H9 (cell line): ENCODE measurements around the gene LGALS8. TPM values are rescaled to one million over a fixed set of nuclear protein-coding genes. Genes with fewer than 3 reads are reported as not detected.

Experiments used
- DNase-seq: peaks from one replicate; pipeline ENCODE4 v3.0.0-alpha.2; 2017
- H2AFZ ChIP-seq: one replicate; pipeline ENCODE4 v1.6.1; 2013; ENCODE audit warnings: mild to moderate bottlenecking, low read length, control low read depth, moderate library complexity
- H2AK5ac ChIP-seq: 2 replicates; pipeline ENCODE4 v1.6.1; 2013; ENCODE audit warnings: low read length, control low read depth, mixed read lengths; ENCODE audit not compliant: insufficient read length
- H2BK120ac ChIP-seq: one replicate; pipeline ENCODE4 v1.6.1; 2013; ENCODE audit warnings: low read depth, mild to moderate bottlenecking, low read length, control low read depth, inconsistent platforms; ENCODE audit not compliant: poor library complexity, severe bottlenecking
- H2BK12ac ChIP-seq: 2 replicates; pipeline ENCODE4 v1.6.1; 2013; ENCODE audit warnings: low read length, control low read depth, mixed read lengths, low read depth; ENCODE audit not compliant: insufficient read length
- H2BK15ac ChIP-seq: 2 replicates; pipeline ENCODE4 v1.6.1; 2013; ENCODE audit warnings: low read depth, low read length, control low read depth
- H2BK20ac ChIP-seq: one replicate; pipeline ENCODE4 v1.6.1; 2013; ENCODE audit warnings: low read depth, mild to moderate bottlenecking, low read length, control low read depth, inconsistent platforms; ENCODE audit not compliant: poor library complexity, severe bottlenecking
- H2BK5ac ChIP-seq: 2 replicates; pipeline ENCODE4 v1.6.1; 2013; ENCODE audit warnings: low read length, control low read depth, mixed read lengths; ENCODE audit not compliant: insufficient read length
- H3K14ac ChIP-seq: 2 replicates; pipeline ENCODE4 v1.6.1; 2013; ENCODE audit warnings: low read length, control low read depth; ENCODE audit not compliant: insufficient read depth
- H3K18ac ChIP-seq: 2 replicates; pipeline ENCODE4 v1.6.1; 2013; ENCODE audit warnings: low read depth, mild to moderate bottlenecking, mixed read lengths, low read length, control low read depth; ENCODE audit not compliant: insufficient read length
- H3K23ac ChIP-seq: 2 replicates; pipeline ENCODE4 v1.6.1; 2013; ENCODE audit warnings: low read length, control low read depth, mixed read lengths, low read depth; ENCODE audit not compliant: insufficient read length
- H3K23me2 ChIP-seq: 2 replicates; pipeline ENCODE4 v1.6.1; 2013; ENCODE audit warnings: low read depth, mild to moderate bottlenecking, mixed read lengths, low read length, control low read depth; ENCODE audit not compliant: insufficient read length, poor library complexity, severe bottlenecking
- H3K27ac ChIP-seq: 2 replicates; pipeline ENCODE4 v1.5.1; 2013; ENCODE audit warnings: low read length, control low read depth, mixed read lengths, low read depth; ENCODE audit not compliant: insufficient read length
- H3K27me3 ChIP-seq: 2 replicates; pipeline ENCODE4 v1.6.1; 2013; ENCODE audit warnings: low read length, control low read depth, inconsistent platforms; ENCODE audit not compliant: insufficient read depth
- H3K4ac ChIP-seq: 2 replicates; pipeline ENCODE4 v1.6.1; 2013; ENCODE audit warnings: low read depth, mild to moderate bottlenecking, control low read depth, inconsistent platforms, low read length, moderate library complexity
- H3K4me1 ChIP-seq: 2 replicates; pipeline ENCODE4 v1.6.1; 2013; ENCODE audit warnings: low read length, control low read depth, inconsistent platforms; ENCODE audit not compliant: insufficient read depth
- H3K4me2 ChIP-seq: 2 replicates; pipeline ENCODE4 v1.6.1; 2013; ENCODE audit warnings: low read length, control low read depth, mixed read lengths; ENCODE audit not compliant: insufficient read length, insufficient read depth
- H3K56ac ChIP-seq: 2 replicates; pipeline ENCODE4 v1.6.1; 2013; ENCODE audit warnings: low read depth, mild to moderate bottlenecking, mixed read lengths, low read length, control low read depth; ENCODE audit not compliant: insufficient read length
- H3K79me1 ChIP-seq: 2 replicates; pipeline ENCODE4 v1.6.1; 2013; ENCODE audit warnings: low read depth, mild to moderate bottlenecking, moderate library complexity, low read length, control low read depth, inconsistent platforms; ENCODE audit not compliant: insufficient read depth, poor library complexity, severe bottlenecking
- H3K79me2 ChIP-seq: 2 replicates; pipeline ENCODE4 v1.6.1; 2013; ENCODE audit warnings: low read length, control low read depth, inconsistent platforms; ENCODE audit not compliant: insufficient read depth
- H3K9ac ChIP-seq: 2 replicates; pipeline ENCODE4 v1.6.1; 2013; ENCODE audit warnings: low read length, control low read depth, mixed read lengths; ENCODE audit not compliant: insufficient read length; ENCODE audit errors: extremely low read depth
- H3K9me3 ChIP-seq: one replicate; pipeline ENCODE4 v1.6.1; 2013; ENCODE audit warnings: low read depth, low read length, inconsistent platforms; ENCODE audit not compliant: control insufficient read depth
- H3T11ph ChIP-seq: one replicate; pipeline ENCODE4 v1.6.1; 2013; ENCODE audit warnings: mild to moderate bottlenecking, low read length, control low read depth, inconsistent platforms
- H4K20me1 ChIP-seq: one replicate; pipeline ENCODE4 v1.6.1; 2013; ENCODE audit not compliant: control insufficient read depth, insufficient read length, insufficient read depth
- H4K5ac ChIP-seq: 2 replicates; pipeline ENCODE4 v1.6.1; 2013; ENCODE audit warnings: low read depth, mild to moderate bottlenecking, mixed read lengths, low read length, control low read depth; ENCODE audit not compliant: insufficient read length
- H4K8ac ChIP-seq: replicated peaks from 2 replicates; pipeline ENCODE4 v1.6.1; 2013; ENCODE audit warnings: low read length, control low read depth, mixed read lengths, low read depth; ENCODE audit not compliant: insufficient read length
- H4K91ac ChIP-seq: 2 replicates; pipeline ENCODE4 v1.6.1; 2013; ENCODE audit warnings: low read depth, mild to moderate bottlenecking, moderate library complexity, mixed read lengths, low read length, control low read depth; ENCODE audit not compliant: insufficient read length
- H3K27ac Mint-ChIP-seq, 3 experiments: 2 replicates in 2 of 3; 3 replicates in 1 of 3; pipeline ENCODE4 v1.8.0; 2020 to 2021; ENCODE audit warnings: mixed read lengths in 3 of 3, mild to moderate bottlenecking in 1 of 3, moderate library complexity in 1 of 3
- H3K27me3 Mint-ChIP-seq: 2 replicates; pipeline ENCODE4 v1.8.0; 2021; ENCODE audit warnings: low read depth, mild to moderate bottlenecking, moderate library complexity, mixed read lengths
- H3K36me3 Mint-ChIP-seq, 3 experiments: 2 replicates in 2 of 3; 3 replicates in 1 of 3; pipeline ENCODE4 v1.8.0; 2020 to 2021; ENCODE audit warnings: low read depth in 3 of 3, mixed read lengths in 3 of 3; ENCODE audit not compliant: insufficient read depth in 1 of 3
- H3K4me1 Mint-ChIP-seq, 2 experiments: 2 replicates each; pipeline ENCODE4 v1.8.0; 2020; ENCODE audit warnings: mixed read lengths in 2 of 2
- H3K4me3 Mint-ChIP-seq, 2 experiments: 2 replicates in 1 of 2; 3 replicates in 1 of 2; pipeline ENCODE4 v1.8.0; 2020 to 2021; ENCODE audit warnings: mild to moderate bottlenecking in 2 of 2, mixed read lengths in 2 of 2, moderate library complexity in 1 of 2
- H3K9me3 Mint-ChIP-seq, 2 experiments: 2 replicates in 1 of 2; 3 replicates in 1 of 2; pipeline ENCODE4 v1.8.0; 2020; ENCODE audit warnings: mild to moderate bottlenecking in 2 of 2, mixed read lengths in 2 of 2, moderate library complexity in 1 of 2
- WGBS: extraction: QIAGEN DNeasy Blood & Tissue Kit; methylation state at CpG from one replicate; pipeline ENCODE4 v1.1.7; 2013; ENCODE audit warnings: missing lambda C conversion rate, low lambda C conversion rate, mixed read lengths; ENCODE audit not compliant: insufficient read length; ENCODE audit errors: extremely low coverage; 5-methylcytosine and 5-hydroxymethylcytosine counted together
- total RNA-seq: library from RNA; stranded (reverse); gene quantifications from 2 replicates; pipeline ENCODE4 v1.2.1, GENCODE V29; 2021
- TF ChIP-seq, protein P1 (sequence below): fragments of 200-600 bp; sonication (generic); conservative IDR thresholded peaks from 3 replicates; pipeline ENCODE4 v1.8.0; 2021; ENCODE audit warnings: antibody characterized with exemption, mild to moderate bottlenecking

LGALS8 gene
- total RNA-seq, 1 experiment from 2014 or later: 14.2 TPM

DNA sequence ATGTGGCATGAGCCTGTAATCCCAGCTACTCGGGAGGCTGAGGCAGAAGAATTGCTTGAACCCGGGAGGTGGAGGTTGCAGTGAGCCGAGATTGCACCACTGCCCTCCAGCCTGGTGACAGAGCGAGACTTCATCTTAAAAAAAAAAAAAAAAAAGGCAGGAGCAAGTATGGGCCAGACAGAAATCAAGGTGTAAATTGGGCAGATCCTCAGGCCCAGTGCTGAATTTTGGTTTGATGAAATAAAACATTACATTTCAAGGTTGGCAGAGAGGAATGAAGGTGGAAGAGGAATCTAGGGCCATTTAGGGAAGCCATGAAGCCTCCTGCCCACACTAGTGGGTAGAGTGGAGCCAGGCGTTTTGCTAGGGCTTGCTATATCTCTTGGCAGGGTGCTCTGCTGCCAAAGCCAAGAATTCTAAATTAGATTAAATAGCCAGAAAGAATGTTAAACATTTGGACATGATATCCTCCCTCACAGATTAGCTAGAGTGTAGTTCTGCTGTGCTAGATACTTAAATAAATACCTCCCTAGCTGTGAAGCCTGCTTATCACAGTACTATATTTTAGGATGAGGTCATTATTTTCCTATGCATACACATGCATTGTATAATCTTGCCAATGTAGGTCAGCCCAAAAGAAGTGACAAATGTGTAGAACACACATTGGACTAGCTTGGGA, 16.6 kb upstream of the LGALS8 start:
- TF ChIP-seq, protein P1, sequence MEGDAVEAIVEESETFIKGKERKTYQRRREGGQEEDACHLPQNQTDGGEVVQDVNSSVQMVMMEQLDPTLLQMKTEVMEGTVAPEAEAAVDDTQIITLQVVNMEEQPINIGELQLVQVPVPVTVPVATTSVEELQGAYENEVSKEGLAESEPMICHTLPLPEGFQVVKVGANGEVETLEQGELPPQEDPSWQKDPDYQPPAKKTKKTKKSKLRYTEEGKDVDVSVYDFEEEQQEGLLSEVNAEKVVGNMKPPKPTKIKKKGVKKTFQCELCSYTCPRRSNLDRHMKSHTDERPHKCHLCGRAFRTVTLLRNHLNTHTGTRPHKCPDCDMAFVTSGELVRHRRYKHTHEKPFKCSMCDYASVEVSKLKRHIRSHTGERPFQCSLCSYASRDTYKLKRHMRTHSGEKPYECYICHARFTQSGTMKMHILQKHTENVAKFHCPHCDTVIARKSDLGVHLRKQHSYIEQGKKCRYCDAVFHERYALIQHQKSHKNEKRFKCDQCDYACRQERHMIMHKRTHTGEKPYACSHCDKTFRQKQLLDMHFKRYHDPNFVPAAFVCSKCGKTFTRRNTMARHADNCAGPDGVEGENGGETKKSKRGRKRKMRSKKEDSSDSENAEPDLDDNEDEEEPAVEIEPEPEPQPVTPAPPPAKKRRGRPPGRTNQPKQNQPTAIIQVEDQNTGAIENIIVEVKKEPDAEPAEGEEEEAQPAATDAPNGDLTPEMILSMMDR: no peak
- Histone ChIP-seq H3K9ac (no peak overlapping the region), H3K27me3 (no peaks in the 10 kb centered on the region), H2BK5ac (no peak overlapping the region), H3K79me1 (no peaks in the 10 kb centered on the region), H3K4me1 (no peaks in the 10 kb centered on the region), H3K14ac (no peak overlapping the region), H3K18ac (no peak overlapping the region), H3K27ac (no peak overlapping the region), H3K23me2 (peaks cover 4% of the 10 kb centered on the region), H3K79me2 (no peaks in the 10 kb centered on the region), H2AK5ac (no peak overlapping the region), H2BK15ac (no peak overlapping the region), H4K91ac (no peak overlapping the region), H3T11ph (no peak overlapping the region), H3K4ac (no peak overlapping the region), H4K8ac (no peak overlapping the region), H4K20me1 (no peaks in the 10 kb centered on the region), H4K5ac (no peak overlapping the region), H3K56ac (no peak overlapping the region), H2BK20ac (no peak overlapping the region), H3K23ac (no peak overlapping the region), H2BK12ac (no peak overlapping the region), H2AFZ (no peak overlapping the region), H3K9me3 (no peaks in the 10 kb centered on the region), H3K4me2 (no peak overlapping the region), H2BK120ac (no peak overlapping the region)
- no CpG with 5 or more reads among the region's 5 CpGs for WGBS
- Mint-ChIP-seq H3K27me3 (no peaks in the 10 kb centered on the region), H3K4me1 (peaks cover 18 to 23% of the 10 kb centered on the region in 2 experiments), H3K4me3 (no peak overlapping the region), H3K27ac (peak overlapping the region in 1 of 3 experiments; percentile 27; a peak in 1 of 7 replicates), H3K9me3 (no peaks in the 10 kb centered on the region), H3K36me3 (no peaks in the 10 kb centered on the region)
- no peak for DNase-seq
